VCaP (cell line): ENCODE results near the gene STX10.
A peak's percentile ranks its signal among the peaks of the same experiment; 100 is the strongest.

Source experiments
- H3K27ac ChIP-seq: fragments of 450-650 bp; 2 replicates; pipeline ENCODE4 v1.5.1; 2017
- TF ChIP-seq, protein P1 (sequence below): fragments of 450-650 bp; conservative IDR thresholded peaks from 2 replicates; pipeline ENCODE4 v1.5.1; 2017; ENCODE audit warnings: mild to moderate bottlenecking, moderate library complexity

The STX10 gene

DNA sequence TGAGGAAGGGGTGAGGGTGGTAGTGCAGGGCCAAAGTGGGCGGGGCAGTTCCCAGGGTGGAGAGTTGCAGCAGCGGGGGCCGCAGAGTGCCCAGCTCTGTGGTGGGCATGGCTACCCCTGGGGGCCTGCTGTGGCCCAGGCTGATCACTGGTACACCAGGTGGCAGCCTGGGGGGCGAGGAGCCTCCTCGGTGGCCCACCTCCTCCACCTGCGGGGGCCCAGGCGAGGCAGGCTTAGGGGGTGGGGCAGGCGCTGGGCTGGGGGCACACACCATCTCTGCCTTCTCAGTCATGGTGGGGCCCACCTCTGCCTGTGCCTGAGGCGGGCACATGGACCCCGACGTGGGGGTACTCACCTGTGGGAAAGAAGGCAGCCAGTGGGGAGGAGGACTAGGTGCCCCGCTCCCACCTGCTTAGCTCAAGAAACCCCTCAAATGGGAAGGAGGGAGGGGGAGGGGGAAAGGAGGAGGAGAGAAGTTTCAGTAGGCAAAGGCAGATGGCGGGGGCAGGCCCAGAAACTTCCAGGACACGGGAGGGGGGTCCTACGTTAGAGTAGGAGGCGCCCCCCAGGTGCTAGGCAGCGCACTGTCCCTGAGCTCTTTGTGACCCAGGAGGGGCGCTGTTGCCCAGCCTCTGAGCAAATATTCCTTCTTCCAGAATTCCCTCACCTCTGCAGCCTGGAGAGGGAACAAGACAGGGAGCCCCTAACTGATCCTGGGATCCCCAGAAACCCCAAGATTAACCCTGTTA lies 49.2 kb downstream of the STX10 start:
- peak overlapping the region; percentile 78; the same call in 1 of the 2 replicates for H3K27ac ChIP-seq
- TF ChIP-seq, protein P1, sequence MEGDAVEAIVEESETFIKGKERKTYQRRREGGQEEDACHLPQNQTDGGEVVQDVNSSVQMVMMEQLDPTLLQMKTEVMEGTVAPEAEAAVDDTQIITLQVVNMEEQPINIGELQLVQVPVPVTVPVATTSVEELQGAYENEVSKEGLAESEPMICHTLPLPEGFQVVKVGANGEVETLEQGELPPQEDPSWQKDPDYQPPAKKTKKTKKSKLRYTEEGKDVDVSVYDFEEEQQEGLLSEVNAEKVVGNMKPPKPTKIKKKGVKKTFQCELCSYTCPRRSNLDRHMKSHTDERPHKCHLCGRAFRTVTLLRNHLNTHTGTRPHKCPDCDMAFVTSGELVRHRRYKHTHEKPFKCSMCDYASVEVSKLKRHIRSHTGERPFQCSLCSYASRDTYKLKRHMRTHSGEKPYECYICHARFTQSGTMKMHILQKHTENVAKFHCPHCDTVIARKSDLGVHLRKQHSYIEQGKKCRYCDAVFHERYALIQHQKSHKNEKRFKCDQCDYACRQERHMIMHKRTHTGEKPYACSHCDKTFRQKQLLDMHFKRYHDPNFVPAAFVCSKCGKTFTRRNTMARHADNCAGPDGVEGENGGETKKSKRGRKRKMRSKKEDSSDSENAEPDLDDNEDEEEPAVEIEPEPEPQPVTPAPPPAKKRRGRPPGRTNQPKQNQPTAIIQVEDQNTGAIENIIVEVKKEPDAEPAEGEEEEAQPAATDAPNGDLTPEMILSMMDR = no peak

DNA sequence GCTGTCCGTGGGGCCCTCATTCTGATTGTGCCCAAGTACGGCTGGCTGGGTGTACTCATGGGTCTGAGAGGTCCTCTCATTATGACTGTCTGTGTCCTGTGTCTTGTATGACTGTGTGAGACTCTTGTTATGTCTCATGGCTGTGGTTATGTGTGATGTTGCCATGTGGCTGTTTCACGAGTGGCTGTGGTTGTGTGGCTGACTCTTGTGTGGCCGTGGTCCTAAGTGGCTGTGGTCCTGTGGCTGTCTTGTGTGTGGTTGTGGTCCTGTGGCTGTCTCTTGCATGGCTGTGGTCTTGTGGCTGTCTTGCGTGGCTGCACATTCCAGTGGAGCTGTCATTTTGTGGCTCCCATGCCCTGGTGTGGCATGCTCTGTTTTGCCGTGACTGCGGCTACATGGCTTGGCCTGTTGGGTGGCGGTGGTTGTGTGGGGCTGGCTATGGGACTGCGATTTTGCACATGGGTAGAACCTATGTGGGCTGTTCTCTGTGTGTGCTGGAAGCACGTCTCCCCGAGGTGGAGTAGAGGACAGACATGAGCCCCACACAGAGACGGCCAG lies 50.1 kb downstream of the STX10 start:
- TF ChIP-seq, protein P1 = no peak
- peak overlapping the region; percentile 85 for H3K27ac ChIP-seq

DNA sequence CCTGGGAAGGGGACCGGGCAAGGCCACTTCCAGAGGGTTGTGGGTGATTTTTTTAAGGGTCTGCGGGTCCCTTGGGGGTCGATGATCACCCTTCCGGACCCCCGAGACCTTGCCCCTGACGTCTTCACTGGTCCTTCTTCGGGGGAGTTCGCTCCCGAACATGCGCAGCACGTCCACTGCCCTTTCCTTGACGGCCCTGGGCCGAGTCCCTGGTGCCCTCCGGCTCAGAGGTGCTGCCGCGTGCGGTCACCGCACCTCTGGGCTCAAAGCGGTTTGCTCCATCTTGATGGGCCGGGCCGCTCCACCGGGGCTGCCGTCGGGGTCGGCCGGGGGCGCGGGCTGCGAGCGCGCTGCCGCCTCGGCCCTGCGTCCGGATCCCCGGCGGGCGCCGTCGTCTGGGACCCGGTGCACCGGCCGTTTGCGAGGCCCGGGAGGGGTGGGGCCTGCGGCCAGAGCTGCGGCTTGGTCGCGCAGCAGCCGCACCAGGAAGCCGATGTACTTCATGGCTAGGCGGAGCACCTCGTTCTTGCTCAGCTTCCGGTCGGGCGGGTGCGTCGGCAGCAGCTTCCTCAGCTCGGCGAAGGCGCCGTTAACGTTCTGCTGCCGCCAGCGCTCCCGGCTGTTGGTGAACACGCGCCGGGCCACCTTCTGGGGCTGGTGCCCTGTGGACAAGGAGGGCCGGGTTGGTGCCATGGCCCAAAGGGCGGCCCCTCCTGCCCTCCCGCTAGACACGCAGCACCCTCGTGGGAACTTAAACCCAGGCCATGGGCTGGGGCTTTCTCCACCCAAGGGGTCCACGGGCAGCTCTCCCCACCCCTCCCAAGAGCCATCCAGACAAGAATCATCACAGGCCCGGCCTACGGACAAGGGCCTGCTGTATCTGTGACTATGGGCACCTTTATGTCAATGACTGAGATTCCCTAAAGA lies 50.8 kb downstream of the STX10 start:
- TF ChIP-seq, protein P1 = no peak
- peak overlapping the region; percentile 85 for H3K27ac ChIP-seq

DNA sequence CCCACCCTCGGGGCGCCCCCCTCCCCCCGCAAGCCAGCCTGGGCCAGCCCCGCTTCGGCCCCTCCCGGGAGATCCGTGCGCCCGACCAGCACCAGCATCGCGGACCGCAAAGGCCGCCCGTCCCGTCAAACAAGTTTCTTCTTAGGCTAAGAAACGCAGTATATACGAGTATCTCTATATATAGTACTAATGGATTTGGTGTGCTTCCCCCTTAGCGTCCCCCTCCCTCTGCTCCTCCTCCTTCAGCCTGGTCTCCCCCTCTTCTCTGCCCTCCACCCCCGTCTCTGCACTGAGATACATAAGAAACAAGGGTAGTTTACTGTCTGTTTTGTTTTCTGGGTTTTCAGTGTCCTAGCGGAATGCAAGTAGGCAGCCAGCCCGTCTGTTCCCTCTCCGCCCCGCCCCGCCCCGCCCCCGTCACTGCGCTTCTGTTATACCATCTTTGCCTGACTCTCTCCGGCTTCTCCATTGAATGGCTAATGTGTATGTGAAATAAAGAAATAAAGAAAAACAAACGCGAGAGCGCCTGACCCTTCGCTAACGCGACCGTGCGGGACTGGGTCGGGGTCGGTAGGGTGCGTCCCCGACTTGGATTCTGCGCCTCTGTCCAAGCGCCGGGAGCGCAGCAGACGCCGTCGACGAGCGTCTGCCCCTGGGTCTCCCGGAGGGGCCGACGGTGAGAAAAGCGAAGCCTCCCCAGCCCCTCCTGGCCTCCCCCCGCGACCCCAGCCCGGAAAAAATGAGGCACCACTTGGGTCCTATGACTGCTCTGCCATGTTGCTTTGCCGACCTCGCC lies 51.7 kb downstream of the STX10 start:
- H3K27ac ChIP-seq = peak overlapping the region; percentile 85
- TF ChIP-seq, protein P1 = no peak

DNA sequence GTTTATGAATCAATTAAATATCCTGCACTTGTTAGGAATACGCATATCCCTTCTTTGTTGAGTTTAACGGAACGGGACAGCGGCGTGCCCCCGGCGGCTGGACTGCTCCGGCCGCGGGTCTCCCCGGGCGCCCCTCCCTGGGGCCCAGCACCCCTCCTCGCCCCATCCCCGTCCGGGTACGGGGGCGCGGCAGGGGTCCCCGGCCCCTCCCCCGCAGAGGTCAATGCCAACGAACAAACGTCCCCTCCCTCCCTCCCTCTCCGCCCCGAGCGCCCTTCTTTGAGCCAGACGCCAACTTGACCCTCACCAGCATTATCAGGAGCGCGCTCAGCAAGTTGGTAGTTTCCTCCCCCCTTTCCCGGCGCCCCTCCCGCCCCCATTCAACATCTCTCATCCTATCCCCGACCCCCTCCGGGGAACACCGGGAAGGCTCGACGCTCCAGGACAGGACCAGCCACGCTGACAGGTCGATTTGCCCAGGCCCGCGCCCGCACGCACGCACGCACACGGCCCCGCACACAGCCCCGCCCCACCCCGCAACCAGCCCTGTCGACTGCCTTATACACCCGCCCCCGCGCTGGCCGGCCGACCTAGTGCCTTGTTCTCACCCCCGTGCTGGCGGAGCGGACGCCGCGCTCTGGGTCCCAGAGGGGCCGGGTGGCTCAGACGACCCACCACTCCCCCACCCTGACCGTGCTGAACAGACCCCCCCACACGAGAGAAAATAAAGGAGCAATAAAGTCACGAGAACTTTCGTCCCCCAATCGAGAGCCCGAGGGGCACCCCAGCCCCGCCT lies 52.5 kb downstream of the STX10 start:
- peak overlapping the region; percentile 85 for H3K27ac ChIP-seq

DNA sequence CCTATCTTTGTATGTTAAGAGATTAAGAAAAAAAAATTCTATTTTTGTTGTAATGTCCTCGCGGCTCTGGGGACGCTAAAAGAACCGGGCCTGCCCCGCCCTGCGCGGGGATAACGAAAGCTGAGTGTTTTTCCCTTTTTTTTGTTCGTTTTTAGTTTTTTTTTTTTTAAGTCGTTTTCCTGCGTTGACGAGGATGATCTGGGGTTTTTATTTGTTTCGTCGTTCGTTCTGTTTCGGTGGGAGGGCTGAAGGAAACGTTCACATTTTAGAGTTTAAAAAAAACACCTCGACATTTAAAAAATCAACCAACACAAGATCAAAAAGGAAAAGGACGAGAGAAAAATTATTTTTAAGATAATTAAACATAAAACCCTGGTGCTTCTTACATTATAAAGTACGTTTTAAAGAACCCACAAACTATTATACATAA lies 53.1 kb downstream of the STX10 start:
- peak overlapping the region; percentile 85 for H3K27ac ChIP-seq
- TF ChIP-seq, protein P1 = no peak

More for the DNA sequence above, 52.5 kb downstream of the STX10 start:
- TF ChIP-seq, protein P1 = no peak
